Measurements from ENCODE around the gene SF3B5. TPM values are rescaled to one million over a fixed set of nuclear protein-coding genes. Genes with fewer than 3 reads are reported as not detected.

The SF3B5 gene
- total and polyA plus RNA-seq, 9 of the 15 experiments (the other 6 are each of a cell fraction or from before 2014, with no cell fraction given): 238 to 1,211 (median 407) TPM

DNA sequence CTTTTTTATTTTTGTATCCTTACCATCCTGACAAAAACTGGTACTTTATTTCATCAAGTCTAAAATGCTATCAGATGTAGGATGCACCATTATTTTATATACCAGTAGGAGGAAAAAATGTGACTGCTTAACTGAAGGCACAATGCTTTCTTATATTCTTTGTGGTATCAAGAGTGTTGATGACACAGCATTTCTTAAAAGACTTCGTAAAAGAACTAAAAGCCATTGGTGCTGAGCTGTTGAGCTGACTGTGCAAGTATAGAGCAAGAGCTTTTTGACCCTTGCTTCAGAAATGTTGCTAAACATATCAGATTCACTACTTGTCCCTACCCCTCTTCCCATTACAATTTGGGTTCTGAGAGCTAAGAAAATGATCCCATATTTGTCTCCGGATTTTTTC, 17.5 kb downstream of the SF3B5 start (continued):
- TF ChIP-seq ATF6 (CRISPR knock-in tag; IDR thresholded peaks at IDR 0.05) (no peak), ZNF449 (CRISPR knock-in tag; IDR thresholded peaks at IDR 0.05) (no peak), CXXC5 (CRISPR knock-in tag; IDR thresholded peaks at IDR 0.05) (no peak), EP400 (IDR thresholded peaks at IDR 0.05) (0 out of 2 replicates have a peak, but pooled peaks have one; percentile 3), HDAC6 (IDR thresholded peaks at IDR 0.05; ENCODE audit: low read depth, low read length) (no peak), RNF2 (IDR thresholded peaks at IDR 0.05) (no peak), MAFF (IDR thresholded peaks at IDR 0.05; ENCODE audit: low read length) (peak; percentile 96), PTBP1 (IDR thresholded peaks at IDR 0.05; ENCODE audit: low read depth, low read length) (no peak), ZNF696 (CRISPR knock-in tag; conservative IDR thresholded peaks at IDR 0.05) (no peak), C11orf30 (IDR thresholded peaks at IDR 0.05; ENCODE audit: low read depth) (peak; percentile 99), ZHX1 (conservative IDR thresholded peaks at IDR 0.05; ENCODE audit: low read length) (no peak), ZNF668 (CRISPR knock-in tag; IDR thresholded peaks at IDR 0.05) (no peak), PTRF (tag; IDR thresholded peaks at IDR 0.05) (no peak), HCFC1 (IDR thresholded peaks at IDR 0.05; ENCODE audit: low read depth, low read length) (no peak), CBX1 (IDR thresholded peaks at IDR 0.05; ENCODE audit: low read depth) (no peak), DPF2 (IDR thresholded peaks at IDR 0.05) (peak; percentile 64; the same call in 1 of the 2 replicates), TCF3 (CRISPR knock-in tag; IDR thresholded peaks at IDR 0.05) (no peak), NFE2L1 (tag; IDR thresholded peaks at IDR 0.05; ENCODE audit: borderline replicate concordance, low read depth) (peak; percentile 74), TRIM24 (IDR thresholded peaks at IDR 0.05) (no peak), DNMT1 (IDR thresholded peaks at IDR 0.05) (no peak), PRPF4 (IDR thresholded peaks at IDR 0.05; ENCODE audit: insufficient read depth, low read depth, low read length, poor library complexity, severe bottlenecking) (no peak), MAFG (tag; conservative IDR thresholded peaks at IDR 0.05) (peak; percentile 99), SIX5 (IDR thresholded peaks at IDR 0.05; ENCODE audit: borderline replicate concordance in 1 of 2, insufficient read depth in 1 of 2, low read depth in 1 of 2, low read length in 2 of 2) (no peak), ZNF707 (CRISPR knock-in tag; conservative IDR thresholded peaks at IDR 0.05) (no peak), PML (IDR thresholded peaks at IDR 0.05; ENCODE audit: low read length) (no peak), NFRKB (IDR thresholded peaks at IDR 0.05; ENCODE audit: low read depth) (no peak), TCF7 (IDR thresholded peaks at IDR 0.05; ENCODE audit: borderline replicate concordance) (no peak), STAT5B (CRISPR knock-in tag; IDR thresholded peaks at IDR 0.05) (no peak)
